ENCODE data around the gene OR2M7.

Gene OR2M7, protein sequence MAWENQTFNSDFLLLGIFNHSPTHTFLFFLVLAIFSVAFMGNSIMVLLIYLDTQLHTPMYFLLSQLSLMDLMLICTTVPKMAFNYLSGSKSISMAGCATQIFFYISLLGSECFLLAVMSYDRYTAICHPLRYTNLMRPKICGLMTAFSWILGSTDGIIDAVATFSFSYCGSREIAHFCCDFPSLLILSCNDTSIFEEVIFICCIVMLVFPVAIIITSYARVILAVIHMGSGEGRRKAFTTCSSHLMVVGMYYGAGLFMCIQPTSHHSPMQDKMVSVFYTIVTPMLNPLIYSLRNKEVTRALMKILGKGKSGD

DNA sequence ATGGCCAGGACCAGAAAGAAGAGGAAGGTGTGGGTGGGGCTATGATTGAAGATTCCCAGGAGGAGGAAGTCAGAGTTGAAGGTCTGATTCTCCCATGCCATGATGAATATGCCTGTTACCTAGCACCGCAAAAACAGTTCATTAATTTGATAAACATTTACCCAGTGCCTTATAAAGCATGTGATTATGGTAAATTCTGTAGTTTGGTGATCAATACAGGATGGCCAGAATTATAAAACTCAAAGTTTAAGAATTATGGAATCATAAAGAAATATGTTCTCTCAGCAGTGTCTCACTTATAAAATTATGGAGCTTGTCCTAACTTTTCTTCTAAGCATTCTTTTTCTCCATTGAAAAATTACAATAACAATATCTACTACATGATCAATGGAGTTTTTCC, at the start of gene OR2M7:
OR2M7 (minus strand) TSS at position 101 of the 400 bp plus-strand sequence; CDS start at position 101, 0 bp downstream.
- DNase-seq (ENCODE audit: extremely low read depth, low read depth) = no peak
- TF ChIP-seq, protein P1, sequence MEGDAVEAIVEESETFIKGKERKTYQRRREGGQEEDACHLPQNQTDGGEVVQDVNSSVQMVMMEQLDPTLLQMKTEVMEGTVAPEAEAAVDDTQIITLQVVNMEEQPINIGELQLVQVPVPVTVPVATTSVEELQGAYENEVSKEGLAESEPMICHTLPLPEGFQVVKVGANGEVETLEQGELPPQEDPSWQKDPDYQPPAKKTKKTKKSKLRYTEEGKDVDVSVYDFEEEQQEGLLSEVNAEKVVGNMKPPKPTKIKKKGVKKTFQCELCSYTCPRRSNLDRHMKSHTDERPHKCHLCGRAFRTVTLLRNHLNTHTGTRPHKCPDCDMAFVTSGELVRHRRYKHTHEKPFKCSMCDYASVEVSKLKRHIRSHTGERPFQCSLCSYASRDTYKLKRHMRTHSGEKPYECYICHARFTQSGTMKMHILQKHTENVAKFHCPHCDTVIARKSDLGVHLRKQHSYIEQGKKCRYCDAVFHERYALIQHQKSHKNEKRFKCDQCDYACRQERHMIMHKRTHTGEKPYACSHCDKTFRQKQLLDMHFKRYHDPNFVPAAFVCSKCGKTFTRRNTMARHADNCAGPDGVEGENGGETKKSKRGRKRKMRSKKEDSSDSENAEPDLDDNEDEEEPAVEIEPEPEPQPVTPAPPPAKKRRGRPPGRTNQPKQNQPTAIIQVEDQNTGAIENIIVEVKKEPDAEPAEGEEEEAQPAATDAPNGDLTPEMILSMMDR (IDR thresholded peaks at IDR 0.05; ENCODE audit: low read depth, low read length) = no peak

DNA sequence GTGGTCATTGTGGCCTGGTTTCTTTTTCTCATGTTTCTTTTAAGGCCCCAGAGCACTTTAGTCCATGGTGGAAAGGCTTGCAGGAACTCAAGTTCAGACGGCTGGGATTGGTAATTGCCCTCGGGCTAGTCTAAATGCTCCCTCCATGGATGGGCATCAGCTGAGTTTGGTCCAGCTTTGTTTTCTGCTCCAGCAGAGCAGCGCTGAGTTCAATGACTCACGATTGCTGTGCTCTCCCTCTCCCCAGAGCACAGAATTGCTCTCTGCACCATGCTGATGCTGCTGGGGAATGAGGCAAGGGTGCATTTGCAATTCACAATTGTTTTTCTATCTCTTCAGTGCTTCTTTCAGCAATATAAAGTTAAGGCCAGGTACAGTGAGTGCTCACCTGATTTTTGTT, 49.4 kb upstream of the OR2M7 start:
- TF ChIP-seq, protein P1 (IDR thresholded peaks at IDR 0.05; ENCODE audit: low read depth, low read length) = no peak
- DNase-seq (ENCODE audit: extremely low read depth, low read depth) = no peak

DNA sequence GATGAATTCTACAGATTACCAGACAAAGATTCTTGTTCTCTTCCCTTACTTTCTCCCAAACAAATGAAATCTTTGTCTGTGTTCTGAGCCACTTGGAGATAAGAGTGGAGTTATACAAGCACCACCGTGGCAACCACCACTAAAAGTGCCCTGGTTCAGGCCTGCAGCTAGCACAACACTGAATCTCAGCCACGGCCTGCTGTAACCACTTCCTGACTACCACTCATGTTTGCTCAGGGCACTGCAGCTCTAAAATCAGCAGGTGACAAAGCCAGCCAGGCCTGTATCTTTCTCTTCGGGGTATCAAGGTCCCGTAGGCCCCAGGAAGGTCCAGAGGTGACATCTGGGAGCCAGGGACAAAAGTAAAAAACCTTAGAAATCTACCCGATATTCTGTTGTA, 48.0 kb upstream of the OR2M7 start:
- TF ChIP-seq, protein P1 (IDR thresholded peaks at IDR 0.05; ENCODE audit: low read depth, low read length) = no peak
- DNase-seq (ENCODE audit: extremely low read depth, low read depth) = no peak

DNA sequence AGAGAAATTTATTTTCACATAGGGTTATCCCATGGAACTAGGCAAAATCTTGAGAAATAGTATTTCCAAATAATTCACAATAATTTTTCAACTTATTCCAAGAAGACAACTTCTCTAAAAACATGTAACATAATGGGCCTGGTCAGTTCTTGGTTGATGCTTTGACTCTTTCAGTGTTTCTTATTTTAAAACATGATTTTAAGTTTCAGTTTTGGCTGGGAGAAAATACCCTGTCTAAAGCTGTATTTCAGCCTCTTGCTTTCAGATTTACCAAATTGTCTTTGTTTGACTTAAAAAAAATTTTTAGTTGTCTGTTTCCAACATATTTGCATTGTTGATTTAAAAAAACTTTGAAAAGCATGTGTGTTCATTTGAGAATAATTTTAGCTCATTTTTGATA, 42.2 kb upstream of the OR2M7 start:
- TF ChIP-seq, protein P1 (IDR thresholded peaks at IDR 0.05; ENCODE audit: low read depth, low read length) = no peak

DNA sequence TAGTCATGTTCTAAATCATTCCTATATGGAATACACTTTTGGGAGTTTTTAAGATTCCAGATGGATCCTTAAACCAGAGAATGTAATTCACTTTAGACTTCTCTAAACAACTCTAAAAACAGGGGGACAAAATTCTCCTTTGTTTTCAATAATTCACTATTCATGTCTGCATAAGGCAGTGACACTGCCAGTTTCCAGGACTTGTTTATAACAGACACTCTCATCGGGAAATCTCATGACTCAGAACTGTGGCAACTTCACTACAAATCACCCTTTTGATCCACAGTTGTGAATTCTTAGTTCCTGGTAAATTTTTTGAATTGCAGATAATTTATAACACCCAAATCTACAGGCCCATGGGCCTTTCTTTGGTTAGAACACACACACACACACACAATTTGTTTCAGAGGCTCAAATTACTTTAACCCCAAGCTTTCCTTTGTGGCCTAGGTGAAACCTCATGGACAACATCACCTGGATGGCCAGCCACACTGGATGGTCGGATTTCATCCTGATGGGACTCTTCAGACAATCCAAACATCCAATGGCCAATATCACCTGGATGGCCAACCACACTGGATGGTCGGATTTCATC, 36.9 kb upstream of the OR2M7 start, which contains the start of gene OR2T4:
OR2T4 (plus strand) TSS at position 545 of the 595 bp plus-strand sequence; CDS start at position 545, 0 bp downstream.
- TF ChIP-seq, protein P1 (IDR thresholded peaks at IDR 0.05; ENCODE audit: low read depth, low read length) = no peak
- no peak for DNase-seq (ENCODE audit: extremely low read depth, low read depth)

More for the DNA sequence above, 42.2 kb upstream of the OR2M7 start:
- no peak for DNase-seq (ENCODE audit: extremely low read depth, low read depth)

DNA sequence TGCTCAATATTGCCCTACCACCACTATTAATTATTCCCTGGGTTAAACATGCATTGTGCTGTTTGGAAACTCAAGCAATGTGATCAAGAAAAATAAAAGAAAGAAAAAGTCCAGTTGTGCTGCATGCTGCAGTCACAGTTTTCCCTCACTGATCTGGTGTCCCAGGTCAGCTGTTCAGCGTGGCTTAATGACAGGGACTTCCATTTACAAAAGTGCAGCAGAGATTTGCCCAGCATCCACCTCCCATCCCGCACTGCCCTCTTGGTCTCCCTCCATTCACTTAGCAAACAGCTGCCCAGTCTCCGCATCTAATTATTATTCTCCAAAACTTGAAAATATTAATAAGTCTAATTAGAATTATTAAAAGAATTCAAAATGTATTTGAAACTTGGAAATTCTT, 35.0 kb upstream of the OR2M7 start:
- no peak for DNase-seq (ENCODE audit: extremely low read depth, low read depth)
- TF ChIP-seq, protein P1 (IDR thresholded peaks at IDR 0.05; ENCODE audit: low read depth, low read length) = no peak

DNA sequence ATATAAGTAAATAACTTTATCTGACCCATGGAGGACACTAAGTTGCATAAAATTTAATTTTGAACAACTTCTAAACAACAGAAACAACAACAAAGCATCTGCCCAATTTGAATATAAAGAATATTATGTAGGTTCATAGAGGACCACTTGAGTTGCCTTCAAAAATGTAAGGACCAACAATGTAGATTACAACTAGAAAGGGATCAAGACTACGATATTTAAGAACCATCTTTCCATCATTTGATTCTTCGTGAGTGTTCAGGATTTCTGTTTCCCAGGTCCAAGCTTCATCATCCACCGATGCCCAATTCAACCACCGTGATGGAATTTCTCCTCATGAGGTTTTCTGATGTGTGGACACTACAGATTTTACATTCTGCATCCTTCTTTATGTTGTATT, 24.1 kb upstream of the OR2M7 start, which contains the start of gene OR14C36:
OR14C36 (plus strand) TSS at position 301 of the 400 bp plus-strand sequence; CDS start at position 301, 0 bp downstream.
- no peak for DNase-seq (ENCODE audit: extremely low read depth, low read depth)
- TF ChIP-seq, protein P1 (IDR thresholded peaks at IDR 0.05; ENCODE audit: low read depth, low read length) = no peak

Data from AG09319 (cell line).